ENCODE measurements around the gene XRCC6.
"Not testable (repeated sequence)": the region's sequence is repeated elsewhere in the genome, so short reads cannot be mapped to it uniquely, and the experiment has no call there.

The XRCC6 gene

DNA sequence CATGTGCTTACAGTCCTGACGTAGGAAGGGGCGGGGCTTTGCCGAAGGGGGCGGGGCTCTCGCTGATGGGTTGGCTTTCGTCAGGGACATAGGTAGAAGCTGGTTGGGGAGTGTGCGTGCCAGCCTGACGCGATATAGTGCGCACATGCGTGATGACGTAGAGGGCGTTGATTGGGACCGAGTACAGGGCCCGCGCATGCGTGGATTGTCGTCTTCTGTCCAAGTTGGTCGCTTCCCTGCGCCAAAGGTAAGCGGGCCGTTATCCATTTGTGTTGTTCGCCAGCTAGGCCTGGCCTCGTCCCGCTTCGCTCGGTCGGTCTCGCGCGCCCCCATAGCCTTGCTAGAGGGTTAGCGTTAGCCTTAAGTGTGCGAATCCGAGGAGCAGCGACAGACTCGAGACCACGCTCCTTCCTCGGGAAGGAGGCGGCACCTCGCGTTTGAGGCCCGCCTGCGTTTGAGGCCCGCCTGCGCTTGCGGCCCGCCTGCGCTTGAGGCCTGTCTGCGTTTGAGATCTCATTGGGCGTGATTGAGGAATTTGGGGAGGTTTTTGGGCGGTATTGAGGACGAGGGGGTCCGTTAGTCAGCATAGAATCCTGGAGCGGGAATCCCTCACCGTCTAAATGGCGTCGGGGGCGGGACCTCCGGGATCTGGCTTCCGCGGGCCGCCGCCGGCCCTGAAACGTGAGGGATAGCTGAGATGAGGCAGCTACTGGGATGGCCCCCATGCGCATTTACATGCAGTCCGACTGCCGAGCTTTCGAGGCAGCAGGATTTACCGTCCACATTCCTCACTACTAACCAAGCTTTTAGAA lies at the start of gene XRCC6:
XRCC6 (plus strand) TSS at position 197 of the 812 bp plus-strand sequence. CDS start 710 bp downstream, outside the sequence.
- peak; percentile 100 for DNase-seq (ENCODE audit: low read depth)

DNA sequence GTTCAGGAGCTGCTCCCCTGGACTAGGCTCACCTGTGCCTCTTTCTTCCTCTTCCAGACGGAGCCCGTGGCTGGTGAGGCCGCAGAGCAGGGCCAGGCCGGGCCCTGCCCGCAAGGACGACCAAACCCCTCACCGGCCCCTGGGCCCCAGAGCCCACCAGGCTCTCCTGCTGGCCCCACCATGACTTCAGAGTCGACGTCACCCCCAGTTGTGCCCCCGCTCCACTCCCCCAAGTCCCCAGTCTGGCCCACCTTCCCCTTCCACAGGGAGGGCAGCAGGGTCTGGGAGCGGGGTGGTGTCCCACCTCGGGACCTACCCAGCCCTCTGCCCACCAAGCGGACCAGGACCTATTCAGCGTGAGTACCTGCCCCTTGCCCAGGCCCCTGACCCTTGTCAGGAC lies 49.3 kb upstream of the XRCC6 start:
- DNase-seq (ENCODE audit: low read depth) = no peak

DNA sequence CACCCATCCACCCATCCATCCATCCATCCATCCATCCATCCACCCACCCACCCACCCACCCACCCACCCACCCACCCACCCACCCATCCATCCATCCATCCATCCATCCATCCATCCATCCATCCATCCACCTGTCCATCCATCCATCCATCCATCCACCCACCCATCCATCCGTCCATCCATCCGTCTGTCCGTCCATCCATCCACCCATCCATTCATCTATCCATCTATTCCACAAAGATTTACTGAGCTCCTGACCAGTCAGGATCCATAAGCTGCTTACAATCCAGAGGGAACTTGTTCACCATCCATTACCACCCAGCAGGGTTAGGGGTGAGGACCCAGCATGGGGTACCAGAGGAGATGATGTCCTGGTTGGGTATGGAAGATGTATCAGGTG lies 48.8 kb upstream of the XRCC6 start:
- DNase-seq (ENCODE audit: low read depth) = not testable (repeated sequence)

DNA sequence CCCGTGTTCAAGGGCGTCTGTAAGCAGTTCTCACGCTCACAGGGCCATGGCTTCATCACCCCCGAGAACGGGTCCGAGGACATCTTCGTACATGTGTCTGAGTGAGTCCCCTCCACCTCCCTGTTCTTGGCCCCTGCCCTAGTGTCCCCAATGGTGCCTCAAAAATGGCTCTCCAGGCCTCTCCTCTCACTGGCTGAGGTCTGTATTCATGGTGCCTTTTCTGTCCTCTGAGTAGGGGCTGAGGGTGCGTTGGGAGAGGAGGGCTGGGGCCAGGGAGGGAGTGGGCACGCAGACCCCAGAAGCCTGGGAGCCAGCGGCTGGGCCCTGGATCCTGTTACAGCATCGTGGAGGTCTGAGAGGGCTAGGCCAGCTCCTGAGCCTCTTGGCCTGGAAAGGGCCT lies 47.4 kb upstream of the XRCC6 start:
- DNase-seq (ENCODE audit: low read depth) = no peak

DNA sequence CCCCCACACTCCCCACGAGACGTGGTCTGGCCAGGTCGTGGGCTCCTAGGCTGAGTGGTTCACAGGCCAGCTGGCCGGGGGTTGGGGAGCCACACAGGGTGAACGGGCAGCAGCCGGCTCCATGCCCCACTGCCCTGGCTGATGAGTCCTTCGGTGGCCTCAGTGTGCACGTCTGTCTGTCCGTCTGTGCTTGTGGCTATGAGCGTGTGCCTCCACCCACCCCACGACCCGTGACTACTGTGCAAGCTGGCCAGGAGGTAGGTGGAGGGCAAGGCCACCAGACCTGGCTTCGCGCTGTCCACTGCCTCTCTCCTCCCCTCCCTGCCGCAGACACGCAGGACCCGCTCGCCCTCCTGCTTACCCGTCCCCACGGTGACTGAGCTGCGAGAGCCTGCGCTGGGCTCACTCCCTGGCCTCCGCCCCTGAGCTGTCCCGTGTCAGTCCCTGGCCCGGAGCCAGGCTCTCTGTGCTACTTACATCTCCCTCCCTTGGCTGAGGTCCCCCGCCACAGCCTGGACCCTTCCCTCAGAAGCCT lies 46.2 kb upstream of the XRCC6 start:
- DNase-seq (ENCODE audit: low read depth) = no peak

DNA sequence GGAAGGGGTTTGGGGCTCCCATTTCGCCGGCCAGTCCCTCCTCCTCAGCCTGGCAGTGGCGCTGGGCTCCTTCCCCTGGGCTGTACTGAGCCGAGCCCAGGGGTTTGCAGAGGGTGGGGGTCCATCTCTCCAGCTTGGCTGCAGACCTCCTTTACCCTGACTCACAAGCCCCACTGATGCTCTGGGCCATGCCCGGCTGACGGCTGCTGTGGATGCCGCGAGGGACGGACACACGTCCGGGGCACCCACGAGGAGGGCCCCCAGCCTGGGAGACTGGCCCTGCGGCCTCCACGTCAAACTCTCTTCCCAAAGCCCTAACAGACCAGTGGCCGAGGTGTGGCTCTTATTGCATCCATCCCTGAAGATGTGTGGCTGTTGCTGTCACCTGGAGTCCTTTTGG lies 45.6 kb upstream of the XRCC6 start:
- DNase-seq (ENCODE audit: low read depth) = no peak

DNA sequence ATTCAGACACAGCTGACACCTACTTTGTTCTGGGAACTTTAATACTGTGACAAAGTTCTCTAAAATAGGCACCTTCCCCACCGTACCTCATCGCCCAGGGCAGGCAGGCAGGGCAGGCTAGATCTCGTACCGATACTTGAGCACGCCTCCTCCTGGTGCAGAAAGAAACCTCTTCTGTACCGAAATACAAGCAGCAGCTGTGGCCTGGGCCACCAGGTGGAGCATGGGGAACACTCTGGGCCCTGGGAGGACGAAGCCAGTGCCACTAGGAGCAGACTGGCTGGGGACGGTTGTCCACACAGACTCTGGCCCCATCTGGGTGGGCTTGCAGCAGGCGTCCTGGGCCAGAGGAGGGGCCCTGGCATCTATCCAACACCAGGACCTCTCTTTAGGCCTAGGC lies 44.2 kb upstream of the XRCC6 start:
- no peak for DNase-seq (ENCODE audit: low read depth)

DNA sequence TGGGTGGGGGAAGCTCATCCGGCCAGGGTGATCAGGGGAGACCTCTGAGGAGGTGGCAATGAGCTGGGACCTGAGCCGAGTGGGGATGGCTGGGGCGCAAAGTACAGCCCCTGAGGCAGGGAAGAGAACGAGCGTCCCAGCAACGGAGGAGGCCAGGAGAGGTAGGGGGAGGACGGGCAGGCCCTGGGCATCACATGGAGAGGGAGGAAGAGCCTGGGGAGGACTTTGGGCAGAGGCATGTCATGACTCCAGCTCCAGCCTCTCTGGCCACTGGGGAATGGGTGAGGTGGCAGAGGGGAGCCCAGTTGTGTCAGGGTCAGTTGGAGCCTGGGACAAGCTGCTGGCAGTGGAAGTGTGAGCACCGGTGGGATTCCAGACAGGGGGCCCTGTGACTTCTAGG lies 43.0 kb upstream of the XRCC6 start:
- no peak for DNase-seq (ENCODE audit: low read depth)

DNA sequence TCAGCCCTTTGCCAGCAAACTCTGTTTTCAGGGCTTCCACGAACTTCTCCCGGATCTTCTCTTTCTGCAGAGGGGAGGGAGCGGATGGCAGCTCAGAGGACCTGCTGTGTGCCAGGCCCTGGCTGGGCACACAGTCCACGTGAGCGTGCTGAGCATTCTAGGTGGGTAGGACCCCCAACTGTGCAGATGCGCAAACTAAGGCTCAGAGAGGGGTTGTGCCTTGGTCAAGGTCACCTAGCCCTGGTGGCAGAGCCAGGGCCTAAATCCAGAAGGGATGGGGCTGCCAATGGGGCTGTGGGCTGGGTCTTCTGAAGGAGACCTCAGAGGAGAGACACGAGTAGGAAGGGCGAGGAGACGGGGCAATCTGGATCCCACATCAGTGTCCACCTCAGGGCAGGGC lies 42.3 kb upstream of the XRCC6 start:
- no peak for DNase-seq (ENCODE audit: low read depth)

DNA sequence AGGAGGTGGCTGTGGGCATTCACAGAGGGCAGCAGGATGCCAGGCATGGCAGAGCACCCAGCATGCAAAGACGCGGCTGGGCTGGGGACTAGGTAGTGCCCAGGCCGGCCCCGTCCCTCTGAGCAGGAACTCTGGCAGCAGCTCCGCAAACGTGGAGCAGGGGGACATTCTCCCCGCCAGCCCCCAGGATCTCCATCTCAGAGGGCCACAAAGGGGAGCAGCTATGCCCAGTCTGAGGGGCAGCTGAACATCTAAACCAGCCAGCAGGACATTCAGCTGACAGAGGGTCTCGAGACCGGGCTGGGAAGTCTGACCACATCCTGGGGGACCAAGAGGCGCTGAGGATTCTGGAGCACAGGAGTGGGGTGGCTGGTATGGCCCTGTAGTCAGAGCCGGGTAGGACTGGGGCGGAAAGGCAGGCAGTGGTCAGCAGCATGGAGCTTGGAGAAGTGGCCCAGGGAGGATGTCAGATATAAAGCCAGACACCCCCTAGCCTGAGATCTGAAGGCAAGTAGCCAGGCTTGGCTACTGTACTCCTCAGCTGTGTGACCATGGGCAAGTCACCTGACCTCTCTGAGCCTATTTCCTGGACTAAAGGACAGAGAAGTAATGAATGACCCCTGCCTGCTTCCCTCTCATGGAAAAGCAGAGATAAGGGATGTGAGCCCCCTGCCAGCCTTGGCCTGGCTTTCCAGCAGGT lies 41.6 kb upstream of the XRCC6 start:
- DNase-seq (ENCODE audit: low read depth) = no peak

DNA sequence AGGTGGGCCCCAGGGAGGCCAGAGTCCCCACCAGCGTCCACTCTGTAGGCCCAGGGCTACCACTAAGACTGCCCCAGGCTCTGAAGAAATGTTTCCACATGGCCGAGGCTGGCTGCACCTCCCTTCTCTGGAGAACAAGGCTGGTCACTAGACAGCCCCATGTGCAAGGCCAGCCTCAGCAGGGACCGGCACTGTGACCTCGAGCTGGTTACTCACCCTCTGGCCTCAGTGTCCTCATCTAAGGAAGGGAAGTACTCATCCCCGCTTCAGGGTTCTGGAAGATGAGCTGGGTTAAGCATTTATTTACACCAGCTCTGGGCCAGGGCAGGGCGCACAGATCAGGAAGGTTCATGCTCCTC lies 41.1 kb upstream of the XRCC6 start:
- DNase-seq (ENCODE audit: low read depth) = no peak

DNA sequence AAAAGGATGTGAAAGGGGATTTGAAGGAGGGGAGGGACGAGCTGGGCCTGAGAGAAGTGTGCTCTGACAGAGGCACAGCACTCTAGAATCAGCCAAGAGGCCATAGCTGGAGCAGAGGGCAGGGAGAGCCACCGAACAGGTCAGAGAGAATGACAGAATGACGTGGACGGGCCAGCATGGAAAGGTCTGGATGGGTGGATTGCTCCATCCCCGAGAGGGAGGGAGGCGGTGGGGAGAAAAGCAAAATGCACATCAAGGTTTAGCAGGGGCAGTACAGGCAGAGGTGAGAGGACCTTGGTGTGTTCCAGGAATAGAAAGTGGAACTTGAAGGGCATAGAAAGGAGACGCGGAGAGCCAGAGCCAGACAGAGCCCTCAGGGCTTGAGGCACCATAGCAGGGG lies 38.4 kb upstream of the XRCC6 start:
- no peak for DNase-seq (ENCODE audit: low read depth)

DNA sequence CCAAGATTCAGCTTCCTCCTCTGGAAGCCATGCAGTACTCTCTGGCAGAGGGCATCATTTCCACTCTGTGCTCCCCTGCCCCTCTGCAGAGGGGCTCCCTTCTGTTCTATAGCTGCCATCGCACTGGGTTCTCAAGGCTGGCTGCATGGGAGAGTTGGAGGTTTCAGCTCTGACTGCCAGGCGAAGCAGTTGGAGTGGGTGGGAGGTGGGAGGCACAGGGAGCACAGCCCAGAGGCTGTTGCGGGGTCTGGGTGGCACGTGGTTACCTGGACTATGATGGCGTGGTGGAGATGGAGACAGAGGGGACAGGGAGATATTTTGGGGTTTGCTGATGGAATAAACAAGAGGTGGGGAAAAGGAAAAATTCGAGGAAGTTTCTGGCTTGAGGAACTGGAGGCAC lies 36.2 kb upstream of the XRCC6 start:
- no peak for DNase-seq (ENCODE audit: low read depth)

DNA sequence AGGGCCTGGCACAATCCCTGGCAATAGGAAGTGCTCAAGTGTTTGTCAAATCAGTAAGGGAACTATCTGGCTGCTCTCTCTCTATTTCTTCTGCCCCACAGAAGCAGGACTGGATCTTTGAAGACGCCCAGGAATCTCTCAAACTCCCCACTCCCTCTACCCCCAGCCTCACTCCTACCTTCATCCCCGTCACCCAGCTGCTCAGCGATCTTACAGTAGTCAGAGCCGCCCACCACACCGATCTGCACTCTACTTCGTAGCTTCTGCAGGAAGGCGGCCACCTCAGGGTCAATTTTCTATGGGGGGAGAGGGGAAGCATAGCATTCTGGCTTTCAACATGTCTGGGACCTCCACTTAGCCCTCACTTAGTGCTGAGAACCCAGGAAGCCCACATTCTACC lies 35.2 kb upstream of the XRCC6 start:
- no peak for DNase-seq (ENCODE audit: low read depth)

DNA sequence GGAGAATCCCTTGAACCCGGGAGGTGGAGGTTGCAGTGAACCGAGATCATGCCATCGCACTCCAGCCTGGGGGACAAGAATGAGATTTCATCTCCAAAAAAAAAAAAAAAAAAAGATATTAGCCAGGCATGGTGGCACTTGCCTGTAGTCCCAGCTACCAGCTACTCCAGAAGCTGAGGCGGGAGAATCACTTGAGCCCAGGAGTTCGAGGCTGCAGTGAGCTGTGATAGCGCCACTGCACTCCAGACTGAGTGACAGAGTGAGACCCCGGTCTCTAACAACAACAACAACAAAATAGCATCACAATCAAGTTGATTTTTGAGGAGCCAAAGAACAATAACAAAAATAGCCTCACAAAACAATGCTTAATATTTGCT lies 33.8 kb upstream of the XRCC6 start:
- no peak for DNase-seq (ENCODE audit: low read depth)

DNA sequence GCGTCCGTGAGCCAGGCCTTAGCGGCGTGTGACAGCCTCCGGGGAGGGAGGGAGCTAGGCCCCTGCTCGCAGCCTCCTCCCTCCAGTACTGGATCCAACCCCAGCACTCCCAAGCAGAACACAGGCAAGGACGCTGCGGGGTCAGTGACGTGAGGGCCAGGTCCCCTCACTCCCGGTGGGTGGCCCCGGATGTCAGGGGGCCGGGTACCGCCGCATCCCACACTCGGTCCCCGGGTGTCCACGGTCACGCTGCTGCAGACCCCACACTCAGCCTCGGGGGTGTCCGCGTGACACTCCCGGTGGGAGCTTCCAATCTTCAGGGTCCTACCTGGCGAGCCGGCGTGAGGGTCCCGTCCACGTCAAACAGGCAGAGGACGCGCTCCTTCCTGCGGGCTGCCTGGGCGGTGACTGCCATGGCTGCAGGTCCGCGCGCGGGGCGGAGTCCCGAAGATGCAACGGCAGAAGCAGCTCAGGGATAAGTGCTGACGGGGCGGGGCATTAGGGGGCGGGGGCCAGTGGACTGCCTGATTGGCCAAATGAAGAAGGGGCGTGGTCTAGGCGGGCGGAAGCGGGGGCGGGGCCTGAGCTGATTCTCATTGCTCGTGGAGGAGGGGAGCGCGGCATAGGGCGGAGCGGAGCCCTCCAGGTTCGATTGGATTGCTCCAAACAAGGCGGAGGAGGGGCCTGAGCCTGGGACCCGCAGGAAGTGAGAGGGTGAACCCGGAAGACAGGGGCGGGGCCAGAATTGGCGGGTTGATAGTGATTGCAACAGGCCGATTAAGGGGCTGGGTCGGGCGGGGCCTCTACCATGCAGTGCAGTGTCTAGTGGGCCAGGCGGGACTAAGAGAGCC lies 31.5 kb upstream of the XRCC6 start, which contains the start of gene PMM1:
PMM1 (minus strand) TSS at position 450 of the 851 bp plus-strand sequence; CDS start at position 415, 35 bp downstream.
- DNase-seq (ENCODE audit: low read depth) = peak; percentile 100

DNA sequence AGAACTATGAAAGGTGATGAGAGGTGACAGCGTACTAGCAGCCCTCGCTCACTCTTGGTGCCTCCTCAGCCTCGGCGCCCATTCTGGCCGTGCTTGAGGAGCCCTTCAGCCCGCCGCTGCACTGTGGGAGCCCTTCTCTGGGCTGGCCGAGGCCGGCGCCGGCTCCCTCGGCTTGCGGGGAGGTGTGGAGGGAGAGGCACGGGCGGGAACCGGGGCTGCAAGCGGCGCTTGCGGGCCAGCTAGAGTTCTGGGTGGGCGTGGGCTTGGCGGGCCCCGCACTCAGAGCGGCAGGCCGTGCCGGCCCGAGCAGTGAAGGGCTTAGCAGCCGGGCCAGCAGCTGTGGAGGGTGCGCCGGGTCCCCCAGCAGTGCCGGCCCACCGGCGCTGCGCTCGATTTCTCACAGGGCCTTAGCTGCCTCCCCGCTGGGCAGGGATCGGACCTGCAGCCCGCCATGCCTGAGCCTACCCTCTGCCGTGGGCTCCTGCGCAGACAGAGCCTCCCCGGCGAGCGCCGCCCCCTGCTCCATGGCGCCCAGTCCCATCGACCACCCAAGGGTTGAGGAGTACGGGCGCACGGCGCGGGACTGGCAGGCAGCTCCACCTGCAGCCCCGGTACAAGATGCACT lies 27.6 kb upstream of the XRCC6 start:
- DNase-seq (ENCODE audit: low read depth) = not testable (repeated sequence)

DNA sequence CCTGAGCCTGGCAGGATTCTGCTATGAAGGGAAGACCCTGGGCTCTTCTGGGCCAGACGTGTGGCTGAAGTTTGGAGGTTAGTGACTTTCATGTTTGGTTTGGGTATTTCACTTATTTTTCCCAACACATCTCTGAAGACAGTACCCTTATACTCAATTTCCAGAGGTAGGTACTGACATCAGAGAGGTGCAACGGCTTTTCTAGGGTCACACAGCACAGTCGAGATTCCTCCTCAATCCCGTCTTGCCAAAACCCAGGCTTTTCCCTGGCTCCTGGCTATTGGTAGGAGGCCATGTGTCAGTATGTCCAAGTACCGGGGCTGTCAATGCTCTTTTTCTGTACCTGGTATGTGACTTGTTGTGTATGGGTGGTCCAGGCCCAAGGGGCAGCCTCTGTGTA lies 25.4 kb upstream of the XRCC6 start:
- DNase-seq (ENCODE audit: low read depth) = no peak

DNA sequence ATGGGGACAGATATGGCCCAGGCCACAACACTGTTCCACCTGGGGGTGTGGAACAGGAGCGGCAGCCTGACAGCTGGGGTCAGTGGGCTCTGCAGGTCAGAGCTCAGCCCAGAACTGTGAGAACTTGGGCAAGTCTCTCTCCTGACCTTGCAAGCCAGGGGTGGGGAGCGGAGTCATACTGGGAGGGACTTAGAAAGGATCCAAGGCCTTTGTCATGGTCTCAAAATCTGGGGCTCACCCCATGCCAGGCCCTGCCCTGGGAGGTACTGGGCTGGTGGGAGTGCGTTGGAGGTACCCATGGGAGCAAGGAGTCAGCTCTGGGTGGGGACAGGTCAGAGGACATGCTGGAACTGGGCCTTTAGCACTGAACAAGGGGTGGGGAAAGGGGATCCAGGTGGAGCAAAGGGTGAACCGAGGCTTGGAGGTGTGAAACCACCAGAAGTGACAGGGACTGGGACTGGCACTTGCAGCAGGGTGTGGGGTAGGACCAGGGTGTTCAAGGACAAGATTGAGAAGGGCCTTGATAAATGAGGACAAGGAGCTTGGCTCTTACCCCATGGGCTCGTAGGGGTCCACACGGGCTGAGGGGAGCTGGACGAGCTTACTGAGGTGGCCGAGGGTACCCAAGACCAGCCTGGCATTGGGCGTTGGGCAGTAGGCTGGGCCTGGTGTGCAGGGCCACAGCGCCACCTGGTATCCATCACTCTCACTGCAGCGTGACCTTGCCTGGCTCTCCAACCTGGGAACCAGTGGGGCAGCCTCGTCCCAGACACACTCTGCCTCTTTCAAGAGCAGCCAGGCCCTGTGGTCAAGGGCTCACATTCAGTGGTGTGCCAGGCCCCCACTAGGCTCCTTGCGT lies 24.1 kb upstream of the XRCC6 start:
- no peak for DNase-seq (ENCODE audit: low read depth)

DNA sequence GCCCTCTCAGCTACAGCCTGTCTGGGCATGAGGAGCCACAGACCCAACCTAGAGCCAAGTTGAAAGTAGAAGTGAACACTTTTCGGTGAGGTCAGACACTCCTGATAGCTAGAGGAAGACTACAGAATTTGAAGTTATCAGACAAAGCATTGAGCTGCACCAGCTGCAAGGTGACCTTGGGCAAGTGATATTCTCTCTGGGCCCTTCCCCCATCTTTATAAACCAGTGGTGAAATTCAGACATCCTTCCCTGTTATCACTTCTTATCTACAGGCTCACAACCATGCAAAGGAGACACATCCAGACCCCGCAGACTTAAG lies 23.5 kb upstream of the XRCC6 start:
- DNase-seq (ENCODE audit: low read depth) = no peak

DNA sequence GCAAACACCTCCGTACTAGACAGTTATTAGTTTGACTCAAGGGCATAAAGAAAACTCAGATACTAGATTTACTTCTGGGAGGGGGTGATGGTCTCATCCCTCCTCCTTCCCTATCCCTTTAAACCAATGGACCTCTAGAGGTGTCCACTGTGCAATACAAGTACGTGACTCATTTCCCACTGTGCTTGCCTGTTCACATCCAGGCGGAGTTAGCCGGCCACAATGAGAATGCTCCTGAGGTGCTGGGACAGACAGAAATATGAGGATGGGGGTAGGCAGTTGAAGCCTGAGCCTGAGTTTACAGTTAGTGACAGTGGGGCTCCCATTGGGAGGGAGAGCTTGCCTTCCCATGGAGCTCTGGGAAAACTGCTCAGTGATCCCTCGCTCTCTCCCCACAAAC lies 23.0 kb upstream of the XRCC6 start:
- no peak for DNase-seq (ENCODE audit: low read depth)

Measured in fibroblast of the conjunctiva (primary cell).